GM12872 (cell line): ENCODE results near the gene BACH1.

ENCODE experiments used
- TF ChIP-seq, protein P1 (sequence below): IDR thresholded peaks from 3 replicates; pipeline ENCODE4 v1.5.1; 2011; ENCODE audit warnings: low read depth, mild to moderate bottlenecking, low read length, moderate library complexity; ENCODE audit not compliant: insufficient read depth

BACH1 gene

DNA sequence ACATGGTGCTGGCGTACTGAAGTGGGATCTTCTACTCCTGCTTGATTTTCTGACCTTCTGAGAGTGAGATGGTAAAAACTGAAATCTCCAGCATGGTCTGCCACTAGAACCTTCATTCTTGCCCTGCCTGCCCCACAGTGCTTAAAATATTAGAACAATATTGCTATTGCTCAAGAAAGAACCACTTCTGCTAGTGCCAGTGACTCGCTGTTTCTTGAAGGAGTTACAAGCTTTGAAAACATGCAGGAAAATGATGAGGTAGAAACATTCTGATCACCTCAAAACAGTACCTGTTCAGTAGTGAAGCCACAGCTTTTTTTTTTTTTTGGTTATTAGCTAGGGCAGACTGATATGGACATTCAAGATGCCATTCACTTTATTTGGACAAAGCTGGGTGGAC, 95.3 kb downstream of the BACH1 start:
- TF ChIP-seq, protein P1, sequence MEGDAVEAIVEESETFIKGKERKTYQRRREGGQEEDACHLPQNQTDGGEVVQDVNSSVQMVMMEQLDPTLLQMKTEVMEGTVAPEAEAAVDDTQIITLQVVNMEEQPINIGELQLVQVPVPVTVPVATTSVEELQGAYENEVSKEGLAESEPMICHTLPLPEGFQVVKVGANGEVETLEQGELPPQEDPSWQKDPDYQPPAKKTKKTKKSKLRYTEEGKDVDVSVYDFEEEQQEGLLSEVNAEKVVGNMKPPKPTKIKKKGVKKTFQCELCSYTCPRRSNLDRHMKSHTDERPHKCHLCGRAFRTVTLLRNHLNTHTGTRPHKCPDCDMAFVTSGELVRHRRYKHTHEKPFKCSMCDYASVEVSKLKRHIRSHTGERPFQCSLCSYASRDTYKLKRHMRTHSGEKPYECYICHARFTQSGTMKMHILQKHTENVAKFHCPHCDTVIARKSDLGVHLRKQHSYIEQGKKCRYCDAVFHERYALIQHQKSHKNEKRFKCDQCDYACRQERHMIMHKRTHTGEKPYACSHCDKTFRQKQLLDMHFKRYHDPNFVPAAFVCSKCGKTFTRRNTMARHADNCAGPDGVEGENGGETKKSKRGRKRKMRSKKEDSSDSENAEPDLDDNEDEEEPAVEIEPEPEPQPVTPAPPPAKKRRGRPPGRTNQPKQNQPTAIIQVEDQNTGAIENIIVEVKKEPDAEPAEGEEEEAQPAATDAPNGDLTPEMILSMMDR = no peak
